ENCODE results near the gene PARD3.

DNA sequence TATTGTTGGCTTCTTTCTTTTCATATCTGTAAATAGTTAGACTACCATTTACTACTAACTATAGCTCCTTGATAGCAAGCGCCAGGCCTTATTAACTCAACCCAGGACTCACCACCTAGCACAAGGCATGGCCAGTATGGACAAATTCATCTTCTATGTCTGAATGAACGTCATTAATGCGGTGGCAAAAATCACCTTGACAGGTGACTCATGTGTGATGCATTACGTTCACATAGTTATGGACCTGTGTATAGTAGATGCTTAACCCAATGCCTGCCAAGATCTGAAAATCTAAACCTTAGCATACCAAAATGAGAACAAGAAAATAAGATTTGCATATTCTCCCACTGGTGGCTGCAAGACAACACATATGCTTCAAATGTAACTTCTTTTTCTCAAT is 300.8 kb downstream of the PARD3 start:
- TF ChIP-seq, protein P1, sequence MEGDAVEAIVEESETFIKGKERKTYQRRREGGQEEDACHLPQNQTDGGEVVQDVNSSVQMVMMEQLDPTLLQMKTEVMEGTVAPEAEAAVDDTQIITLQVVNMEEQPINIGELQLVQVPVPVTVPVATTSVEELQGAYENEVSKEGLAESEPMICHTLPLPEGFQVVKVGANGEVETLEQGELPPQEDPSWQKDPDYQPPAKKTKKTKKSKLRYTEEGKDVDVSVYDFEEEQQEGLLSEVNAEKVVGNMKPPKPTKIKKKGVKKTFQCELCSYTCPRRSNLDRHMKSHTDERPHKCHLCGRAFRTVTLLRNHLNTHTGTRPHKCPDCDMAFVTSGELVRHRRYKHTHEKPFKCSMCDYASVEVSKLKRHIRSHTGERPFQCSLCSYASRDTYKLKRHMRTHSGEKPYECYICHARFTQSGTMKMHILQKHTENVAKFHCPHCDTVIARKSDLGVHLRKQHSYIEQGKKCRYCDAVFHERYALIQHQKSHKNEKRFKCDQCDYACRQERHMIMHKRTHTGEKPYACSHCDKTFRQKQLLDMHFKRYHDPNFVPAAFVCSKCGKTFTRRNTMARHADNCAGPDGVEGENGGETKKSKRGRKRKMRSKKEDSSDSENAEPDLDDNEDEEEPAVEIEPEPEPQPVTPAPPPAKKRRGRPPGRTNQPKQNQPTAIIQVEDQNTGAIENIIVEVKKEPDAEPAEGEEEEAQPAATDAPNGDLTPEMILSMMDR (IDR thresholded peaks at IDR 0.05) = no peak
- no peak for TF ChIP-seq POLR2A (IDR thresholded peaks at IDR 0.05)
